ENCODE data around the gene ABTB1.
"Not testable (repeated sequence)": the region's sequence is repeated elsewhere in the genome, so short reads cannot be mapped to it uniquely, and the experiment has no call there.

Gene ABTB1

GRCh38 chr3:127680146-127680661 lies 7.5 kb downstream of the ABTB1 start:
- Histone ChIP-seq H3K36me3 (ENCODE audit: low read depth) (no peaks in the 10 kb centered on the region), H3K4me3 (ENCODE audit: severe bottlenecking) (no peak overlapping the region), H3K27me3 (ENCODE audit: insufficient read depth, poor library complexity, severe bottlenecking) (no peaks in the 10 kb centered on the region), H3K4me1 (ENCODE audit: insufficient read depth, poor library complexity, severe bottlenecking) (no peaks in the 10 kb centered on the region), H3K9me3 (ENCODE audit: severe bottlenecking) (no peaks in the 10 kb centered on the region), H3K27ac (ENCODE audit: poor library complexity, severe bottlenecking) (no peak overlapping the region)
- no peak for DNase-seq (ENCODE audit: low spot score)
- ATAC-seq (ENCODE audit: low read depth) = no peak
- TF ChIP-seq, protein P1, sequence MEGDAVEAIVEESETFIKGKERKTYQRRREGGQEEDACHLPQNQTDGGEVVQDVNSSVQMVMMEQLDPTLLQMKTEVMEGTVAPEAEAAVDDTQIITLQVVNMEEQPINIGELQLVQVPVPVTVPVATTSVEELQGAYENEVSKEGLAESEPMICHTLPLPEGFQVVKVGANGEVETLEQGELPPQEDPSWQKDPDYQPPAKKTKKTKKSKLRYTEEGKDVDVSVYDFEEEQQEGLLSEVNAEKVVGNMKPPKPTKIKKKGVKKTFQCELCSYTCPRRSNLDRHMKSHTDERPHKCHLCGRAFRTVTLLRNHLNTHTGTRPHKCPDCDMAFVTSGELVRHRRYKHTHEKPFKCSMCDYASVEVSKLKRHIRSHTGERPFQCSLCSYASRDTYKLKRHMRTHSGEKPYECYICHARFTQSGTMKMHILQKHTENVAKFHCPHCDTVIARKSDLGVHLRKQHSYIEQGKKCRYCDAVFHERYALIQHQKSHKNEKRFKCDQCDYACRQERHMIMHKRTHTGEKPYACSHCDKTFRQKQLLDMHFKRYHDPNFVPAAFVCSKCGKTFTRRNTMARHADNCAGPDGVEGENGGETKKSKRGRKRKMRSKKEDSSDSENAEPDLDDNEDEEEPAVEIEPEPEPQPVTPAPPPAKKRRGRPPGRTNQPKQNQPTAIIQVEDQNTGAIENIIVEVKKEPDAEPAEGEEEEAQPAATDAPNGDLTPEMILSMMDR (IDR thresholded peaks at IDR 0.05; ENCODE audit: poor library complexity, severe bottlenecking) = no peak

- TF ChIP-seq, protein P1 (IDR thresholded peaks at IDR 0.05; ENCODE audit: poor library complexity, severe bottlenecking) = no peak
- Histone ChIP-seq H3K27ac (ENCODE audit: poor library complexity, severe bottlenecking) (no peak overlapping the region), H3K27me3 (ENCODE audit: insufficient read depth, poor library complexity, severe bottlenecking) (no peaks in the 10 kb centered on the region), H3K4me1 (ENCODE audit: insufficient read depth, poor library complexity, severe bottlenecking) (no peaks in the 10 kb centered on the region), H3K9me3 (ENCODE audit: severe bottlenecking) (no peaks in the 10 kb centered on the region), H3K36me3 (ENCODE audit: low read depth) (no peaks in the 10 kb centered on the region), H3K4me3 (ENCODE audit: severe bottlenecking) (no peak overlapping the region)
- ATAC-seq (ENCODE audit: low read depth) (no peak), DNase-seq (ENCODE audit: low spot score) (no peak)
Measured at GRCh38 chr3:127680798-127681221, 8.1 kb downstream of the ABTB1 start.

GRCh38 chr3:127682175-127682554 lies 9.4 kb downstream of the ABTB1 start:
- H3K27me3 ChIP-seq (ENCODE audit: insufficient read depth, poor library complexity, severe bottlenecking); H3K27ac ChIP-seq (ENCODE audit: poor library complexity, severe bottlenecking); H3K36me3 ChIP-seq (ENCODE audit: low read depth); H3K4me1 ChIP-seq (ENCODE audit: insufficient read depth, poor library complexity, severe bottlenecking); DNase-seq (ENCODE audit: low spot score); H3K9me3 ChIP-seq (ENCODE audit: severe bottlenecking); H3K4me3 ChIP-seq (ENCODE audit: severe bottlenecking); ATAC-seq (ENCODE audit: low read depth): not testable (repeated sequence)

GRCh38 chr3:127682561-127682960 lies 9.8 kb downstream of the ABTB1 start:
- Histone ChIP-seq H3K27me3 (ENCODE audit: insufficient read depth, poor library complexity, severe bottlenecking) (no peaks in the 10 kb centered on the region), H3K9me3 (ENCODE audit: severe bottlenecking) (no peaks in the 10 kb centered on the region), H3K4me1 (ENCODE audit: insufficient read depth, poor library complexity, severe bottlenecking) (no peaks in the 10 kb centered on the region), H3K27ac (ENCODE audit: poor library complexity, severe bottlenecking) (no peak overlapping the region), H3K4me3 (ENCODE audit: severe bottlenecking) (no peak overlapping the region), H3K36me3 (ENCODE audit: low read depth) (no peaks in the 10 kb centered on the region)
- TF ChIP-seq, protein P1 (IDR thresholded peaks at IDR 0.05; ENCODE audit: poor library complexity, severe bottlenecking) = no peak
- ATAC-seq (ENCODE audit: low read depth) = no peak
- DNase-seq (ENCODE audit: low spot score) = peak; percentile 44

GRCh38 chr3:127684871-127685707 lies 12.3 kb downstream of the ABTB1 start:
- TF ChIP-seq, protein P1 (IDR thresholded peaks at IDR 0.05; ENCODE audit: poor library complexity, severe bottlenecking) = no peak
- no peak overlapping the region for H3K27ac ChIP-seq (ENCODE audit: poor library complexity, severe bottlenecking)

More at GRCh38 chr3:127684871-127685707, 12.3 kb downstream of the ABTB1 start:
- H3K4me3 ChIP-seq (ENCODE audit: severe bottlenecking) = no peak overlapping the region
- peaks cover 4% of the 10 kb centered on the region for H3K4me1 ChIP-seq (ENCODE audit: insufficient read depth, poor library complexity, severe bottlenecking)
- DNase-seq (ENCODE audit: low spot score) (peak; percentile 56), ATAC-seq (ENCODE audit: low read depth) (no peak)
- H3K27me3 ChIP-seq (ENCODE audit: insufficient read depth, poor library complexity, severe bottlenecking) = no peaks in the 10 kb centered on the region
- H3K36me3 ChIP-seq (ENCODE audit: low read depth) = no peaks in the 10 kb centered on the region
- no peaks in the 10 kb centered on the region for H3K9me3 ChIP-seq (ENCODE audit: severe bottlenecking)
